Osteocyte (in vitro differentiated cells): Measurements from ENCODE around the gene PCDH12. TPM values are rescaled to one million over a fixed set of nuclear protein-coding genes. Genes with fewer than 3 reads are reported as not detected.
A peak's percentile ranks its signal among the peaks of the same experiment; 100 is the strongest.

Experiments used
- DNase-seq: peaks from one replicate; pipeline ENCODE4 v3.0.0; 2021; ENCODE audit warnings: mixed read lengths; ENCODE audit not compliant: unreplicated experiment; ENCODE audit errors: extremely low spot score
- H3K27ac Mint-ChIP-seq: one replicate; pipeline ENCODE4 v1.8.0; 2021; ENCODE audit warnings: mild to moderate bottlenecking, mixed read lengths; ENCODE audit not compliant: unreplicated experiment
- H3K27me3 Mint-ChIP-seq: one replicate; pipeline ENCODE4 v1.8.0; 2021; ENCODE audit warnings: mixed read lengths; ENCODE audit not compliant: unreplicated experiment
- H3K36me3 Mint-ChIP-seq: one replicate; pipeline ENCODE4 v1.8.0; 2021; ENCODE audit warnings: mixed read lengths; ENCODE audit not compliant: unreplicated experiment
- H3K4me1 Mint-ChIP-seq: one replicate; pipeline ENCODE4 v1.8.0; 2021; ENCODE audit warnings: mixed read lengths; ENCODE audit not compliant: unreplicated experiment
- H3K4me3 Mint-ChIP-seq: one replicate; pipeline ENCODE4 v1.8.0; 2021; ENCODE audit warnings: mild to moderate bottlenecking, moderate library complexity, mixed read lengths; ENCODE audit not compliant: unreplicated experiment
- H3K9me3 Mint-ChIP-seq: one replicate; pipeline ENCODE4 v1.8.0; 2021; ENCODE audit warnings: mixed read lengths; ENCODE audit not compliant: unreplicated experiment
- CTCF ChIP-seq: fragments of 200-600 bp; sonication (generic); IDR thresholded peaks from 2 replicates; pipeline ENCODE4 v1.5.0; 2021; ENCODE audit warnings: antibody characterized with exemption, mild to moderate bottlenecking, moderate library complexity
- total RNA-seq: library from RNA; stranded (reverse); gene quantifications from 2 replicates; pipeline ENCODE4 v1.2.1, GENCODE V29; 2021

The PCDH12 gene
- total RNA-seq, 1 donor from 2014 or later, result not detected

- peak overlapping the region; percentile 20 for H3K4me3 Mint-ChIP-seq
- H3K4me1 Mint-ChIP-seq, result peaks cover 11% of the 10 kb centered on the region
- no peak for TF ChIP-seq CTCF
- H3K9me3 Mint-ChIP-seq, result no peaks in the 10 kb centered on the region
- no peak for DNase-seq
- H3K27me3 Mint-ChIP-seq, result peaks cover 48% of the 10 kb centered on the region
- no peaks in the 10 kb centered on the region for H3K36me3 Mint-ChIP-seq
- H3K27ac Mint-ChIP-seq, result no peak overlapping the region
Observed at GRCh38 chr5:141914797-141915196, 43.2 kb downstream of the PCDH12 start.

- Mint-ChIP-seq H3K27me3 (peaks cover 50% of the 10 kb centered on the region), H3K27ac (no peak overlapping the region), H3K9me3 (no peaks in the 10 kb centered on the region), H3K36me3 (no peaks in the 10 kb centered on the region), H3K4me1 (peaks cover 11% of the 10 kb centered on the region), H3K4me3 (peak overlapping the region; percentile 17)
- no peak for DNase-seq
- TF ChIP-seq CTCF, result peak; percentile 32
Observed at GRCh38 chr5:141914199-141914743, 43.7 kb downstream of the PCDH12 start.

GRCh38 chr5:141913560-141914198 is 44.3 kb downstream of the PCDH12 start:
- Mint-ChIP-seq H3K27me3 (peaks cover 54% of the 10 kb centered on the region), H3K36me3 (no peaks in the 10 kb centered on the region), H3K27ac (no peak overlapping the region), H3K9me3 (no peaks in the 10 kb centered on the region), H3K4me1 (peaks cover 11% of the 10 kb centered on the region), H3K4me3 (peak overlapping the region; percentile 17)
- TF ChIP-seq CTCF, result no peak
- no peak for DNase-seq

- no peak for TF ChIP-seq CTCF
- Mint-ChIP-seq H3K27ac (no peak overlapping the region), H3K4me1 (peaks cover 11% of the 10 kb centered on the region), H3K36me3 (no peaks in the 10 kb centered on the region), H3K9me3 (no peaks in the 10 kb centered on the region), H3K27me3 (peaks cover 46% of the 10 kb centered on the region), H3K4me3 (no peak overlapping the region)
- no peak for DNase-seq
Observed at GRCh38 chr5:141910271-141910673, 47.7 kb downstream of the PCDH12 start.

GRCh38 chr5:141909212-141909611 is 48.8 kb downstream of the PCDH12 start:
- Mint-ChIP-seq H3K4me3 (no peak overlapping the region), H3K27ac (no peak overlapping the region), H3K36me3 (no peaks in the 10 kb centered on the region), H3K27me3 (peaks cover 42% of the 10 kb centered on the region), H3K4me1 (peaks cover 9% of the 10 kb centered on the region), H3K9me3 (no peaks in the 10 kb centered on the region)
- no peak for TF ChIP-seq CTCF
- no peak for DNase-seq
